LNCaP clone FGC (cell line): Measurements from ENCODE around the gene ZNF829.

Experiments
- DNase-seq: peaks from one replicate; pipeline ENCODE4 v3.0.0-alpha.2; 2011; ENCODE audit warnings: low read depth
- H3K4me3 ChIP-seq: 2 replicates; pipeline ENCODE4 v1.5.1; 2011; ENCODE audit warnings: mild to moderate bottlenecking, low read depth, low read length, control low read depth
- TF ChIP-seq, protein P1 (sequence below): IDR thresholded peaks from 2 replicates; pipeline ENCODE4 v1.5.1; 2012; ENCODE audit warnings: mild to moderate bottlenecking; ENCODE audit not compliant: control insufficient read depth, insufficient read depth; ENCODE audit errors: extremely low read depth

Gene ZNF829

DNA sequence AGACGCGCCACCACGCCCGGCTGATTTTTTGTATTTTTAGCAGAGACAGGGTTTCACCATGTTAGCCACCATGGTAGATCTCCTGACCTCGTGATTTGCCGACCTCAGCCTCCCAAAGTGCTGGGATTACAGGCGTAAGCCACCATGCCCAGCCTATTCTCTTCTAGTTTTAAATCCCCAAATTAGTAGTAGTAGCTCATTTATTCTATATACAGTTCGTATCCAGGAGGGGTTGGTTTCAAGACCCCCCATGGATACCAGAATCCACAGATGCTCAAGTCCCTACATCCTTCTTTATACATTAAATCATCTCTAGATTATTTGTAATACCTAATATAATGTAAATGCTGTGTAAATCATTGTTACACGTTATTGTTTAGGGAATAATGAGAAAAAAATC is 2.0 kb upstream of the ZNF829 start:
- no peak for DNase-seq
- no peak overlapping the region for H3K4me3 ChIP-seq
- TF ChIP-seq, protein P1, sequence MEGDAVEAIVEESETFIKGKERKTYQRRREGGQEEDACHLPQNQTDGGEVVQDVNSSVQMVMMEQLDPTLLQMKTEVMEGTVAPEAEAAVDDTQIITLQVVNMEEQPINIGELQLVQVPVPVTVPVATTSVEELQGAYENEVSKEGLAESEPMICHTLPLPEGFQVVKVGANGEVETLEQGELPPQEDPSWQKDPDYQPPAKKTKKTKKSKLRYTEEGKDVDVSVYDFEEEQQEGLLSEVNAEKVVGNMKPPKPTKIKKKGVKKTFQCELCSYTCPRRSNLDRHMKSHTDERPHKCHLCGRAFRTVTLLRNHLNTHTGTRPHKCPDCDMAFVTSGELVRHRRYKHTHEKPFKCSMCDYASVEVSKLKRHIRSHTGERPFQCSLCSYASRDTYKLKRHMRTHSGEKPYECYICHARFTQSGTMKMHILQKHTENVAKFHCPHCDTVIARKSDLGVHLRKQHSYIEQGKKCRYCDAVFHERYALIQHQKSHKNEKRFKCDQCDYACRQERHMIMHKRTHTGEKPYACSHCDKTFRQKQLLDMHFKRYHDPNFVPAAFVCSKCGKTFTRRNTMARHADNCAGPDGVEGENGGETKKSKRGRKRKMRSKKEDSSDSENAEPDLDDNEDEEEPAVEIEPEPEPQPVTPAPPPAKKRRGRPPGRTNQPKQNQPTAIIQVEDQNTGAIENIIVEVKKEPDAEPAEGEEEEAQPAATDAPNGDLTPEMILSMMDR: no peak

DNA sequence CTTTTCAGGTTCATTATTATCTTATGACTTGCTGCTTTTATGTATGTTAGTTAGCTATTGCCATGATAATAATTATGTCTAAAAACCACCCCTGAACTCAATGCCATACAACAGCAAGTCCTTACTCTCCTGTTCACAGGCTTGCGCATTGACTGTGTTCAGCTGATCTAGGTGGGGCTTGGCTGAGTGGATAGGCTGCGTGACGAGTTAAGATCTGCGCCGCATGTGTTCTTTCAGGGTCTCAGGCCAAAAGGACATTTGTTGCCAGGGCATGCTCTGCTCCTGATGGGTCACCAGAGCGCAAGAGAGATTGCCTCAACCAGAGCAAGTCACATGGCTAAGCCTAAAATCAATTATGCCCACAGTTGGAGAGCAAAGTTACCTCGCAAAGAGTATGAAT is 900 bp upstream of the ZNF829 start:
- H3K4me3 ChIP-seq: peak overlapping the region; percentile 75
- DNase-seq: peak; percentile 45

DNA sequence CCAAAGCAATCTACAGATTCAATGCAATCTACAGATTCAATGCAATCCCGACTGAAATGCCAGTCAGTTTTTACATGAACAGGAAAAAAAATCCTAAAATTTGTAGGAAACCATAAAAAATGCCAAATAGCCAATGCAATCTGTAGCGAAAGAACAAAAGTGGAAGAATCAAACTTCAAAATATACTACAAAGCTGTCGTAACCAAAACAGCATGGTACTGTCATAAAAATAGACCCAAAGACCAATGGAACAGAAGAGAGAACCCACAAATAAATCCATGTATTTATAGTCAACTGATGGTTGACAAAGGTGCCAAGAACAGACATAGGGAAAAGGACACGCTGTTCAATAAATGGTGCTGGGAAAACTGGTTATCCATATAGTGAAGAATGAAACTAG is 17.7 kb downstream of the ZNF829 start:
- DNase-seq: no peak
- TF ChIP-seq, protein P1: no peak
- no peak overlapping the region for H3K4me3 ChIP-seq

More for the DNA sequence above, 900 bp upstream of the ZNF829 start:
- TF ChIP-seq, protein P1: no peak

DNA sequence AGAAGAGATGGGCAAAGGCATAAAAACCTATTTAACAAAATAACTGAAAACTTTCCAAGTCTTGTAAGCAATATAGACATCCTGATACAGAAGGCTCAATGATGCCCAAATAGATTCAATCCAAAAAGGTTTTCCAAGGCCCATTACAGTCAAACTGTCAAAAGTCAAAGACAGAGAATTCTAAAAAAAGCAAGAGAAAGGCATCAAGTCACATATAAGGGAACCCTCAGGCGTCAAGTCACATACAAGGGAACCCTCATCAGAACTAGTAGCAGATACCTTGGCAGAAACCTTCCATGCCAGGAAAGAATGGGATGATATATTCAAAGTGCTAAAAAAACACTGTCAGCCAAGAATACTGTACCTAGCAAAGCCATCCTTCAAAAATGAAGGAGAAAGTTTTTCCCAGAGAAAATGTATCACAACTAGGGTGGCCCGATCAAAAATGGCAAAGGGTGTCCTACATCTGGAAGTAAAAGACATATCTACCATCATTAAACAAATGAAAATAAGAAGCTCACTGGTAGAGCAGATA is 21.2 kb downstream of the ZNF829 start:
- TF ChIP-seq, protein P1: no peak
- DNase-seq: no peak
- H3K4me3 ChIP-seq: no peak overlapping the region

DNA sequence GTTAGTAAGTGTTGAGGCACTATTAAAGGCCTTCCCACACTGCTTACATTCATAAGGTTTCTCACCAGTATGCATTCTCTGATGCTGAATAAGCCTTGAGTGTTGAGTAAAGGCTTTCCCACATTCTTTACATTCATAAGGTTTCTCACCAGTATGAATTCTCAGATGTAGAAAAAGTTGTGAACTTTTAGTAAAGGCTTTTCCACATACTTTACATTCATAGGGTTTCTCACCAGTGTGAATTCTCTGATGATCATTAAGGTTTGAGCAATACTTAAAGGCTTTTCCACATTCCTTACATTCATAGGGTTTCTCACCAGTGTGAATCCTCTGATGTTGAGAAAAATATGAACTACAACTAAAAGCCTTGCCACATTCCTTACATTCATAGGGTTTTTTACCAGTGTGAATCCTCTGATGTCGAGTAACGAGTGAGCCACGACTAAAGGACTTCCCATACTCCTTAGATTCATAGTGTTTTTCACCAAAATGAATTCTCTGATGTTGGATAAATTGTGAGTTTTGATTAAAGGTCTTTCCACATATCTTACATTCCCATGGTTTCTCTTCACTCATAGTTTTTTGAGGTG is 24.2 kb downstream of the ZNF829 start:
- DNase-seq: no peak
- no peak overlapping the region for H3K4me3 ChIP-seq
- TF ChIP-seq, protein P1: no peak

DNA sequence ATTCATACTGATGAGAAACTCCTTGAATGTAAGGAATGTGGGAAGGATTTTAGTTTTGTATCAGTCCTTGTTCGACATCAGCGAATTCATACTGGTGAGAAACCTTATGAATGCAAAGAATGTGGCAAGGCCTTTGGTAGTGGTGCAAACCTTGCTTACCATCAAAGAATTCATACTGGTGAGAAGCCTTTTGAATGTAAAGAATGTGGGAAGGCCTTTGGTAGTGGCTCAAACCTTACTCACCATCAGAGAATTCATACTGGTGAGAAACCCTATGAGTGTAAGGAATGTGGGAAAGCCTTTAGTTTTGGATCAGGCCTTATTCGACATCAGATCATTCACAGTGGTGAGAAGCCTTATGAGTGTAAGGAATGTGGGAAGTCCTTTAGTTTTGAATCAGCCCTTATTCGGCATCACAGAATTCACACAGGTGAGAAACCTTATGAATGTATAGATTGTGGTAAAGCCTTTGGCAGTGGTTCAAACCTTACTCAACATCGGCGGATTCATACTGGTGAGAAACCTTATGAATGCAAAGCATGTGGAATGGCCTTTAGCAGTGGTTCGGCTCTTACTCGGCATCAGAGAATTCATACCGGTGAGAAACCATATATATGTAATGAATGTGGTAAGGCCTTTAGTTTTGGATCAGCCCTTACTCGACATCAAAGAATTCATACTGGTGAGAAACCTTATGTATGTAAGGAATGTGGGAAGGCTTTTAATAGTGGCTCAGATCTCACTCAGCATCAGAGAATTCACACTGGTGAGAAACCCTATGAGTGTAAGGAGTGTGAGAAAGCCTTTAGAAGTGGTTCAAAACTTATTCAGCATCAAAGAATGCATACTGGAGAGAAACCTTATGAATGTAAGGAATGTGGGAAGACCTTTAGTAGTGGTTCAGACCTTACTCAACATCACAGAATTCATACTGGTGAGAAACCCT is 38.8 kb downstream of the ZNF829 start:
- H3K4me3 ChIP-seq: no peak overlapping the region
- DNase-seq: no peak
- TF ChIP-seq, protein P1: no peak
